ENCODE data around the gene RPS19.

The RPS19 gene

GRCh38 chr19:41893899-41894298 lies 33.8 kb downstream of the RPS19 start:
- TF ChIP-seq EZH2 (IDR thresholded peaks at IDR 0.05; ENCODE audit: borderline replicate concordance, low read length) (no peak), CTCF (IDR thresholded peaks at IDR 0.05; ENCODE audit: low read length) (peak; percentile 28; the same call in 1 of the 2 replicates)
- no peaks in the 10 kb centered on the region for H4K20me1 ChIP-seq (ENCODE audit: insufficient read depth, low read length)
- H3K27ac ChIP-seq (ENCODE audit: low read depth, low read length, poor library complexity, severe bottlenecking) = peak overlapping the region; percentile 55
- no peaks in the 10 kb centered on the region for H3F3A ChIP-seq (ENCODE audit: insufficient read depth, low read length)
- H3K9me3 ChIP-seq (ENCODE audit: low read length) = no peaks in the 10 kb centered on the region
- H3K4me2 ChIP-seq (ENCODE audit: low read length) = no peak overlapping the region
- peaks cover 67% of the 10 kb centered on the region for H3K36me3 ChIP-seq (ENCODE audit: insufficient read depth, low read length)
- H2AFZ ChIP-seq (ENCODE audit: low read length) = no peak overlapping the region
- no peak overlapping the region for H3K9ac ChIP-seq (ENCODE audit: low read length)
- no peaks in the 10 kb centered on the region for H3K79me2 ChIP-seq (ENCODE audit: insufficient read depth, low read length)
- H3K4me1 ChIP-seq (ENCODE audit: insufficient read depth, low read length, severe bottlenecking) = no peaks in the 10 kb centered on the region
- no peak overlapping the region for H3K4me3 ChIP-seq (ENCODE audit: low read depth, low read length, poor library complexity, severe bottlenecking)
- no peaks in the 10 kb centered on the region for H3K9me2 ChIP-seq (ENCODE audit: low read depth, low read length)
- H3K27me3 ChIP-seq (ENCODE audit: insufficient read depth, low read length) = no peaks in the 10 kb centered on the region

DNA sequence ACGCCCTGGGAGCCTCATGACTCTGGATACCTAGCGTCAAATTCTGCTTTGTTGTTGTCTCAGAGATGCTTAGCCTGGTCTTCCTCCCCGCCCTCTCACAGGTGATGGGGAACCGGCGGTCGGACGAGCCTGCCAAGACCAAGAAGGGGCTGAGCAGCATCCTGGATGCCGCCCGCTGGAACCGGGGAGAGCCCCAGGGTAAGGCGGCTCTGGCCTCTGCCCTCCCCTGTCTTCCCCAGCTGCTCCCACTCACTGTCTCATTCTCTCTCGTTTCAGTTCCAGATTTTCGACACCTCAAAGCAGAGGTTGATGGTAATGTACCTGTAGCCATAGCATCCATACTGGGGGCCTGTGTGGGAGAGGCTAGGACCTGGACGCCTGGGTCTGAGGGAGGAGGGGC lies 34.3 kb downstream of the RPS19 start:
- Histone ChIP-seq H3K79me2 (ENCODE audit: insufficient read depth, low read length) (no peaks in the 10 kb centered on the region), H3K9me2 (ENCODE audit: low read depth, low read length) (no peaks in the 10 kb centered on the region)

DNA sequence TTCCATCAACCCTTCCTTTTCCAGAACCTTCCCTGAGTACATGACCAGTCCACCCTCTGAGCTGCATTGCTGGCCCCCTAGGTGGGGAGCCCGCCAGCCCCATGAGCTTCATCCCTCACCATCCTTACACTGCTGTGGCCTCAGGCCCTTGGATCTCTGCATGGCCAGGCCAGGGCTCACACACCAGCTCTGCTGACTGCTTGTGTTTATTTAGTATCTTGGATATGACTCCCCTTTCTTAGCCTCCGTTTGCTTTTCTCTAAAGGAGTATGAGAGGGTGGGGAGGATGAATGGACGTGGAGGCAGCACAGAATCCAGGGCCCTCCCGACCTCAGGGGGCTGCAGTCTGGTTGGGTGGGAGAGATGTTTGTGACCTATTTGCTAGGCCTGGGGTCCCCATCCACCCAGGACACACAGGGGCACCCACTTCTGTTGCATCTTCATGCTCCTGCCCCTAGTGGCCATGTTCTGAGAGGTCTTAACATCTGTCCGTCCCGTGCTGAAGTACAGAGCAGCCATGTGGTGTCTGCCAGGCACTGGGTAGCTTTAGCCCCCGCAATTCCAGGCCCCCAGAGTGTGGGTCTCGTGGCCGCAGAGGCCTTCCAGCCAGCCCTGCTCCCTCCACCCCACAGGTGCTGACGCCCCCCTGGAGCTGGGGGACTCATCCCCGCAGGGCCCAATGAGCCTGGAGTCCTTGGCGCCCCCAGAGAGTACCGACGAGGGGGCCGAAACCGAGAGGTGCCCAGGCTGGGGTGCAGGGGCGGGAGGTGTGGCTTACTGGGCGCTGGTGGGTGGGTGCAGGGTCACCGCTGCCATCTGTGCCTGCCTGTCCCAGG lies 35.9 kb downstream of the RPS19 start:
- Histone ChIP-seq H3F3A (ENCODE audit: insufficient read depth, low read length) (no peaks in the 10 kb centered on the region), H3K9me2 (ENCODE audit: low read depth, low read length) (no peaks in the 10 kb centered on the region), H2AFZ (ENCODE audit: low read length) (no peak overlapping the region), H3K4me1 (ENCODE audit: insufficient read depth, low read length, severe bottlenecking) (no peaks in the 10 kb centered on the region), H3K79me2 (ENCODE audit: insufficient read depth, low read length) (no peaks in the 10 kb centered on the region), H3K27me3 (ENCODE audit: insufficient read depth, low read length) (no peaks in the 10 kb centered on the region), H3K27ac (ENCODE audit: low read depth, low read length, poor library complexity, severe bottlenecking) (no peak overlapping the region), H3K36me3 (ENCODE audit: insufficient read depth, low read length) (peaks cover 73% of the 10 kb centered on the region), H4K20me1 (ENCODE audit: insufficient read depth, low read length) (no peaks in the 10 kb centered on the region), H3K4me2 (ENCODE audit: low read length) (no peak overlapping the region), H3K4me3 (ENCODE audit: low read depth, low read length, poor library complexity, severe bottlenecking) (no peak overlapping the region), H3K9ac (ENCODE audit: low read length) (no peak overlapping the region), H3K9me3 (ENCODE audit: low read length) (no peaks in the 10 kb centered on the region)
- TF ChIP-seq CTCF (IDR thresholded peaks at IDR 0.05; ENCODE audit: low read length) (peak; percentile 47), EZH2 (IDR thresholded peaks at IDR 0.05; ENCODE audit: borderline replicate concordance, low read length) (no peak)

More for the DNA sequence above, 34.3 kb downstream of the RPS19 start:
- Histone ChIP-seq H3K4me1 (ENCODE audit: insufficient read depth, low read length, severe bottlenecking) (no peaks in the 10 kb centered on the region), H3K27me3 (ENCODE audit: insufficient read depth, low read length) (no peaks in the 10 kb centered on the region), H3K36me3 (ENCODE audit: insufficient read depth, low read length) (peaks cover 67% of the 10 kb centered on the region), H3K4me3 (ENCODE audit: low read depth, low read length, poor library complexity, severe bottlenecking) (no peak overlapping the region), H3F3A (ENCODE audit: insufficient read depth, low read length) (no peaks in the 10 kb centered on the region), H3K9ac (ENCODE audit: low read length) (no peak overlapping the region), H3K27ac (ENCODE audit: low read depth, low read length, poor library complexity, severe bottlenecking) (peak overlapping the region; percentile 55), H4K20me1 (ENCODE audit: insufficient read depth, low read length) (no peaks in the 10 kb centered on the region), H3K9me3 (ENCODE audit: low read length) (no peaks in the 10 kb centered on the region), H3K4me2 (ENCODE audit: low read length) (no peak overlapping the region), H2AFZ (ENCODE audit: low read length) (no peak overlapping the region)
- TF ChIP-seq CTCF (IDR thresholded peaks at IDR 0.05; ENCODE audit: low read length) (no peak), EZH2 (IDR thresholded peaks at IDR 0.05; ENCODE audit: borderline replicate concordance, low read length) (no peak)
